HCT116 (cell line): Measurements from ENCODE around the gene TMEM217. TPM values are rescaled to one million over a fixed set of nuclear protein-coding genes. Genes with fewer than 3 reads are reported as not detected.

ENCODE experiments used
- ATAC-seq: fragments of 200-7000 bp; cut with Tn5 transposase; 2 replicates; pipeline ENCODE4 v1.9.1; 2020; ENCODE audit warnings: mild to moderate bottlenecking, moderate library complexity
- BruUV-seq: library from RNA; stranded (reverse); fragments of 400-500 nt; replicated peaks from 2 replicates; lab custom pipeline; 2021; lab: Mats Ljungman, UMichigan
- CTCF ChIA-PET: fragments of 300-600 bp; sonication (Branson Sonifier 250); formaldehyde crosslinking; loops from one replicate; lab custom pipeline; 2021; ENCODE audit warnings: antibody characterized with exemption; lab: Charles Lee
- POLR2A ChIA-PET: fragments of 300-600, 350-600 bp; sonication (Branson Sonifier 250); formaldehyde crosslinking; loops from one replicate; lab custom pipeline; 2021; ENCODE audit warnings: antibody characterized with exemption; lab: Charles Lee
- RAD21 ChIA-PET, 2 experiments: fragments of 300-600 bp; sonication (Branson Sonifier 250); formaldehyde crosslinking; loops; one replicate each; lab custom pipeline; 2023; ENCODE audit warnings: low total read pairs in 2 of 2; ENCODE audit not compliant: uncharacterized antibody in 2 of 2, unreplicated experiment in 2 of 2, low non-redundant PET in 1 of 2; lab: Charles Lee
- DNase-seq: peaks from one replicate; pipeline ENCODE4 v3.0.0-alpha.2; 2010; ENCODE audit warnings: low read depth, low spot score
- H2AFZ ChIP-seq: fragments of 200-600 bp; shearing (Covaris generic), sonication (generic); 2 replicates; pipeline ENCODE4 v1.6.1; 2017; ENCODE audit warnings: low read depth, mixed run types, mixed read lengths, antibody characterized with exemption, low read length; ENCODE audit not compliant: poor library complexity, severe bottlenecking
- H3K27ac ChIP-seq: 2 replicates; pipeline ENCODE4 v1.5.1; 2012; ENCODE audit warnings: low read depth, low read length
- H3K27me3 ChIP-seq: fragments of 200-600 bp; sonication (generic); 2 replicates; pipeline ENCODE4 v1.6.1; 2016; ENCODE audit warnings: mixed run types, low read length, mixed read lengths; ENCODE audit not compliant: insufficient read depth
- H3K36me3 ChIP-seq, 2 experiments: fragments of 200-500 bp in 1 of 2; fragments of 200-600 bp in 1 of 2; sonication (Bioruptor generic) in 1 of 2; sonication (generic) in 1 of 2; 2 replicates each; pipeline versions ENCODE4 v1.5.1 to v1.6.1; 2014 to 2016; ENCODE audit warnings: low read length in 2 of 2, inconsistent platforms in 1 of 2, mixed read lengths in 1 of 2, mixed run types in 1 of 2; ENCODE audit not compliant: insufficient read depth in 2 of 2, control insufficient read depth in 1 of 2
- H3K4me1 ChIP-seq, 2 experiments: fragments of 200-600 bp in 1 of 2; sonication (generic) in 1 of 2; 2 replicates each; pipeline versions ENCODE4 v1.5.1 to v1.6.1; 2012 to 2017; ENCODE audit warnings: low read length in 2 of 2, inconsistent platforms in 1 of 2, mild to moderate bottlenecking in 1 of 2, mixed read lengths in 1 of 2, mixed run types in 1 of 2, moderate library complexity in 1 of 2; ENCODE audit not compliant: insufficient read depth in 2 of 2, control insufficient read depth in 1 of 2
- H3K4me2 ChIP-seq: fragments of 200-600 bp; sonication (generic); 2 replicates; pipeline ENCODE4 v1.6.1; 2017; ENCODE audit warnings: mixed run types, low read length, mixed read lengths
- H3K4me3 ChIP-seq, 2 experiments: fragments of 200-600 bp in 1 of 2; sonication (generic) in 1 of 2; replicated peaks in 1 of 2; 2 replicates each; pipeline ENCODE4 v1.5.1; 2011 to 2016; ENCODE audit warnings: low read length in 2 of 2, control low read depth in 1 of 2, low read depth in 1 of 2, mild to moderate bottlenecking in 1 of 2, mixed read lengths in 1 of 2, mixed run types in 1 of 2
- H3K79me2 ChIP-seq: fragments of 200-600 bp; sonication (generic); 2 replicates; pipeline ENCODE4 v1.6.1; 2017; ENCODE audit warnings: mild to moderate bottlenecking, mixed run types, low read length, moderate library complexity, mixed read lengths; ENCODE audit not compliant: insufficient read depth
- H3K9ac ChIP-seq: fragments of 200-600 bp; sonication (generic); 2 replicates; pipeline ENCODE4 v1.6.1; 2016; ENCODE audit warnings: low read length, mixed read lengths
- H3K9me2 ChIP-seq: fragments of 200-600 bp; sonication (generic), shearing (Covaris generic); 2 replicates; pipeline ENCODE4 v1.6.1; 2017; ENCODE audit warnings: mixed run types, mild to moderate bottlenecking, moderate library complexity; ENCODE audit not compliant: insufficient read depth
- H3K9me3 ChIP-seq, 2 experiments: fragments of 200-500 bp in 1 of 2; fragments of 200-600 bp in 1 of 2; sonication (Bioruptor generic) in 1 of 2; sonication (generic) in 1 of 2; 2 replicates each; pipeline ENCODE4 v1.6.1; 2014 to 2017; ENCODE audit warnings: low read length in 2 of 2, mixed read lengths in 2 of 2, inconsistent platforms in 1 of 2, low read depth in 1 of 2, mild to moderate bottlenecking in 1 of 2, mixed run types in 1 of 2, moderate library complexity in 1 of 2; ENCODE audit not compliant: control insufficient read depth in 1 of 2, insufficient read depth in 1 of 2
- H4K20me1 ChIP-seq: fragments of 200-600 bp; sonication (generic), shearing (Covaris generic); 2 replicates; pipeline ENCODE4 v1.6.1; 2017; ENCODE audit warnings: mixed run types, mild to moderate bottlenecking, moderate library complexity; ENCODE audit not compliant: insufficient read depth
- EZH2 ChIP-seq: fragments of 200-600 bp; sonication (generic); IDR thresholded peaks from 2 replicates; pipeline ENCODE4 v1.6.1; 2017; ENCODE audit warnings: antibody characterized with exemption, mixed run types
- POLR2AphosphoS5 ChIP-seq: IDR thresholded peaks from 2 replicates; pipeline ENCODE4 v1.6.1; 2011; ENCODE audit warnings: mild to moderate bottlenecking, low read depth, low read length, moderate library complexity
- TCF7L2 ChIP-seq: IDR thresholded peaks from 2 replicates; pipeline ENCODE4 v1.7.0; 2011; ENCODE audit warnings: borderline replicate concordance, inconsistent platforms; ENCODE audit not compliant: insufficient read depth, insufficient read length; ENCODE audit errors: extremely low read depth
- ZFX ChIP-seq: fragments of 450-650 bp; IDR thresholded peaks from 2 replicates; pipeline ENCODE4 v1.6.1; 2017
- intact Hi-C: fragments of 100-400 bp; cut with micrococcal nuclease; formaldehyde crosslinking; loops from 2 replicates; pipeline ENCODE4 v1.10.0; 2022
- total RNA-seq: library from RNA; stranded (reverse); gene quantifications from one replicate; pipeline ENCODE4 v1.2.1, GENCODE V29; 2021; ENCODE audit not compliant: unreplicated experiment
- TF ChIP-seq, protein P1 (sequence below): IDR thresholded peaks from 2 replicates; pipeline ENCODE4 v1.6.1; 2012; ENCODE audit warnings: low read depth
- TF ChIP-seq, protein P2 (sequence below), 3 experiments: fragments of 200-600 bp in 1 of 3; sonication (generic) in 1 of 3; IDR thresholded peaks in 2 of 3; conservative IDR thresholded peaks in 1 of 3; 2 replicates each; pipeline ENCODE4 v1.5.1; 2012 to 2017; ENCODE audit warnings: low read depth in 2 of 3, low read length in 2 of 3, antibody characterized with exemption in 1 of 3, borderline replicate concordance in 1 of 3, control low read depth in 1 of 3, mild to moderate bottlenecking in 1 of 3, mixed read lengths in 1 of 3, mixed run types in 1 of 3, moderate library complexity in 1 of 3; ENCODE audit not compliant: insufficient read depth in 1 of 3

Gene TMEM217
- total RNA-seq, 1 experiment from 2014 or later = 0.98 TPM

DNA sequence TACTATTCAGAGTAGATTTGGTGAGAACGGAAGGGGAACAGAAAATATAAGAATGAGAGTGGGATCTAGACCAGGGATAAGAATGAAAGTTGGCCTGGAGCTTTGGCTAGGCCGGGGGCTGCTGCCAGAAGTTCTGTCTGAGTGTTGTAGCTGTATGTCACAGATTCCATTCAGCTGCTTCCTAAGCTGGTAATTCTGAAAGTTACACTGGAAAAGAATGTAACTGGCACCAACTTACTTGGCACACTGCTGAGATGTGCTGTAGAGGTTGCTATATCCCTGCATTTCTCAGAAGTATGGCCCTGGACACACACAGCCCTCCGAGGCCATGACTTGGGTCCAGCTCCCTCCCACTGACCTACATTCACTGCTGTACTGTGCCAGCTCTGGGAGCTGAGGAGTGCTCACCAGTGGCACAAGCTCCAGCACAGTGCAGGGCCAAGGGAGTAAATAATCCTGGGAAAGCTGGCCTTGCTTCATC lies 25.8 kb upstream of the TMEM217 start:
- no peak for DNase-seq
- Histone ChIP-seq H3K36me3 (peaks cover 12 to 33% of the 10 kb centered on the region in 2 experiments), H3K9ac (no peak overlapping the region), H2AFZ (no peak overlapping the region), H3K27me3 (no peaks in the 10 kb centered on the region), H3K4me3 (no peak overlapping the region), H3K9me3 (no peaks in the 10 kb centered on the region), H3K4me1 (0 out of 4 replicates have a peak, but pooled peaks cover 0 to 3% of the 10 kb centered on the region in 2 experiments), H3K27ac (no peak overlapping the region), H3K79me2 (no peaks in the 10 kb centered on the region), H4K20me1 (0 out of 2 replicates have a peak, but pooled peaks cover 6% of the 10 kb centered on the region), H3K4me2 (no peak overlapping the region), H3K9me2 (no peaks in the 10 kb centered on the region)
- BruUV-seq = no TSS peak
- TF ChIP-seq TCF7L2 = no peak
- ATAC-seq = no peak
- CTCF ChIA-PET = no interaction called here
- RAD21 ChIA-PET = no interaction called here
- POLR2A ChIA-PET = no interaction called here
- intact Hi-C loops = no loop called here

DNA sequence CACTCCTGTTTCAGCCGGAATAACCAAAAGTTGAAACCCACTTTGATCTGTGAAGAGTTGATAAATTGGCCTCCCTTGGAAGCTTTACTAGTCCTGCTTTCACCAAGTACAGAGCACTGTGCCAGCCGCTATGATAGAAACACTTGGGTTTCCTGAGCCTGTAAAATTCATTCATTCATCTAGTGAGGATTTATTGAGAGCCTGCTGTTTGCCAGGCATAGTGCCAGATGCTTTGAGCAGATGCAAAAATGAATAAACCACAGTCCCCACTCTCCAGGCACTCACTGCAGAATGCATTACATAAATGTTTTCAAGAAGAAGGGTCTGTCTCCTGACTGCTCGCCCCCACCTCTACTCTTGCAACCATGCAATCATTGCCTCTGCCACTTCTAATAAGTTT lies 25.3 kb upstream of the TMEM217 start:
- Histone ChIP-seq H3K9me3 (no peaks in the 10 kb centered on the region), H3K27me3 (no peaks in the 10 kb centered on the region), H3K79me2 (no peaks in the 10 kb centered on the region), H3K27ac (no peak overlapping the region), H3K4me2 (no peak overlapping the region), H3K36me3 (peaks cover 12 to 33% of the 10 kb centered on the region in 2 experiments), H3K9ac (no peak overlapping the region), H2AFZ (no peak overlapping the region), H3K4me1 (0 out of 4 replicates have a peak, but pooled peaks cover 0 to 2% of the 10 kb centered on the region in 2 experiments), H4K20me1 (0 out of 2 replicates have a peak, but pooled peaks cover 6% of the 10 kb centered on the region), H3K9me2 (no peaks in the 10 kb centered on the region), H3K4me3 (no peak overlapping the region)
- ATAC-seq (no peak), DNase-seq (no peak)
- intact Hi-C loops = no loop called here
- ChIA-PET POLR2A (no interaction called here), CTCF (no interaction called here), RAD21 (no interaction called here)
- BruUV-seq = no TSS peak
- TF ChIP-seq EZH2 (no peak), POLR2AphosphoS5 (no peak), ZFX (no peak)
- TF ChIP-seq, protein P1, sequence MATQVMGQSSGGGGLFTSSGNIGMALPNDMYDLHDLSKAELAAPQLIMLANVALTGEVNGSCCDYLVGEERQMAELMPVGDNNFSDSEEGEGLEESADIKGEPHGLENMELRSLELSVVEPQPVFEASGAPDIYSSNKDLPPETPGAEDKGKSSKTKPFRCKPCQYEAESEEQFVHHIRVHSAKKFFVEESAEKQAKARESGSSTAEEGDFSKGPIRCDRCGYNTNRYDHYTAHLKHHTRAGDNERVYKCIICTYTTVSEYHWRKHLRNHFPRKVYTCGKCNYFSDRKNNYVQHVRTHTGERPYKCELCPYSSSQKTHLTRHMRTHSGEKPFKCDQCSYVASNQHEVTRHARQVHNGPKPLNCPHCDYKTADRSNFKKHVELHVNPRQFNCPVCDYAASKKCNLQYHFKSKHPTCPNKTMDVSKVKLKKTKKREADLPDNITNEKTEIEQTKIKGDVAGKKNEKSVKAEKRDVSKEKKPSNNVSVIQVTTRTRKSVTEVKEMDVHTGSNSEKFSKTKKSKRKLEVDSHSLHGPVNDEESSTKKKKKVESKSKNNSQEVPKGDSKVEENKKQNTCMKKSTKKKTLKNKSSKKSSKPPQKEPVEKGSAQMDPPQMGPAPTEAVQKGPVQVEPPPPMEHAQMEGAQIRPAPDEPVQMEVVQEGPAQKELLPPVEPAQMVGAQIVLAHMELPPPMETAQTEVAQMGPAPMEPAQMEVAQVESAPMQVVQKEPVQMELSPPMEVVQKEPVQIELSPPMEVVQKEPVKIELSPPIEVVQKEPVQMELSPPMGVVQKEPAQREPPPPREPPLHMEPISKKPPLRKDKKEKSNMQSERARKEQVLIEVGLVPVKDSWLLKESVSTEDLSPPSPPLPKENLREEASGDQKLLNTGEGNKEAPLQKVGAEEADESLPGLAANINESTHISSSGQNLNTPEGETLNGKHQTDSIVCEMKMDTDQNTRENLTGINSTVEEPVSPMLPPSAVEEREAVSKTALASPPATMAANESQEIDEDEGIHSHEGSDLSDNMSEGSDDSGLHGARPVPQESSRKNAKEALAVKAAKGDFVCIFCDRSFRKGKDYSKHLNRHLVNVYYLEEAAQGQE = no peak
- TF ChIP-seq, protein P2, sequence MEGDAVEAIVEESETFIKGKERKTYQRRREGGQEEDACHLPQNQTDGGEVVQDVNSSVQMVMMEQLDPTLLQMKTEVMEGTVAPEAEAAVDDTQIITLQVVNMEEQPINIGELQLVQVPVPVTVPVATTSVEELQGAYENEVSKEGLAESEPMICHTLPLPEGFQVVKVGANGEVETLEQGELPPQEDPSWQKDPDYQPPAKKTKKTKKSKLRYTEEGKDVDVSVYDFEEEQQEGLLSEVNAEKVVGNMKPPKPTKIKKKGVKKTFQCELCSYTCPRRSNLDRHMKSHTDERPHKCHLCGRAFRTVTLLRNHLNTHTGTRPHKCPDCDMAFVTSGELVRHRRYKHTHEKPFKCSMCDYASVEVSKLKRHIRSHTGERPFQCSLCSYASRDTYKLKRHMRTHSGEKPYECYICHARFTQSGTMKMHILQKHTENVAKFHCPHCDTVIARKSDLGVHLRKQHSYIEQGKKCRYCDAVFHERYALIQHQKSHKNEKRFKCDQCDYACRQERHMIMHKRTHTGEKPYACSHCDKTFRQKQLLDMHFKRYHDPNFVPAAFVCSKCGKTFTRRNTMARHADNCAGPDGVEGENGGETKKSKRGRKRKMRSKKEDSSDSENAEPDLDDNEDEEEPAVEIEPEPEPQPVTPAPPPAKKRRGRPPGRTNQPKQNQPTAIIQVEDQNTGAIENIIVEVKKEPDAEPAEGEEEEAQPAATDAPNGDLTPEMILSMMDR (IDR thresholded peaks at IDR 0.05 in 2 of 3, conservative IDR thresholded peaks at IDR 0.05 in 1 of 3; ENCODE audit: borderline replicate concordance in 1 of 3, insufficient read depth in 1 of 3, low read depth in 2 of 3, low read length in 2 of 3) = no peak
